OCI-LY1 (cell line): ENCODE data around the gene HYKK.

Source experiments
- CTCF ChIP-seq: fragments of 200-600 bp; sonication (generic), shearing (Covaris generic); IDR thresholded peaks from 2 replicates; pipeline ENCODE4 v1.5.1; 2017; ENCODE audit warnings: mild to moderate bottlenecking, antibody characterized with exemption, low read length, moderate library complexity, mixed read lengths
- EZH2 ChIP-seq: fragments of 200-600 bp; sonication (generic), shearing (Covaris generic); IDR thresholded peaks from 2 replicates; pipeline ENCODE4 v1.8.0; 2017; ENCODE audit warnings: borderline replicate concordance, mixed run types, mild to moderate bottlenecking, antibody characterized with exemption, low read length, moderate library complexity, mixed read lengths

GRCh38 chr15:78538358-78538757 lies 31.0 kb downstream of the HYKK start:
- TF ChIP-seq CTCF (no peak), EZH2 (no peak)
